Measurements from ENCODE around the gene RAB44. TPM values are rescaled to one million over a fixed set of nuclear protein-coding genes. Genes with fewer than 3 reads are reported as not detected.

Gene RAB44
- total and polyA plus RNA-seq, 8 donors: 0.06 to 0.37 (median 0.15) TPM

DNA sequence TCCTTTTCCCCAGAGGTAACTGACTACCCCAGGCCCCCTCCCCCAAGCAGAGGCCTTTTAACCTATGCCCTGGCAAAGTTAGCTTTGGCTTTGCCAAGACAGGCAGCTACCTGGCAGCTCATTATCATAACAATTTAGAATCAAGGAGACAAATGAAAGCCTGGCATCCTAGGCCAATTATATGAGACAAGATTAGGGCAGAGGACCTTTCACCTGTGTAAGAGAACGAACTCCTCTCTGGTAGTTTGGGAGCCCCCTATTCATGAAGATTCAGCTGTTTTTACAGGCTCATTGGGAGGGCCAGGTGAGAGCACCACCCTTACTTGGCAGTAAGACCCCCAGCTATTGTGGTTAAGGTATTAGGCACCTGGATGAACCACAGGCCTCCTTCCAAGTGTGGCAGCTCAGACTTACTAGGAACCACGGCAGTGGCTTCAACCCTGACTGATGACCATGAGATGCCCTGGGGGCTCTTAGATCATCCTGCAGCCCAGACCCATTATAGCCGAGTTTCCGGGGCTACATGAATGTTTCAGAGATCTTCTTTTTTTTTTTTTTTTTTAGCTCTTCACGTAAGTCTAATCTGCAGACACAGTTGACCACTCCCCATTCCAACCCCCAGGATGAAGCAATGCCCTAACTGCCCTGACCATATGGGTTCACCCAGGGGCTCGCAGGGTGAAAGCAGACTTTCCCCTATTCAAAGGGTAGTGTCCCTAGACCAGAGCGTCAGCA is 56.2 kb downstream of the RAB44 start:
- Histone ChIP-seq H3K4me1 (peaks cover 0 to 66% of the 10 kb centered on the region in 2 donors), H3K36me3 (no peaks in the 10 kb centered on the region), H3K27ac (no peak overlapping the region), H3K9me3 (peaks cover 0 to 8% of the 10 kb centered on the region in 2 donors), H3K27me3 (no peaks in the 10 kb centered on the region), H3K4me3 (no peak overlapping the region)
- intact Hi-C loops (cut with DNase I): loop anchor here in 1 of 2 donors (10.0 kb wide), 1 partner anchor 139 kb away; no protein-coding TSS in a partner anchor
- DNase-seq (no peak), ATAC-seq (no peak)
- TF ChIP-seq, protein P1, sequence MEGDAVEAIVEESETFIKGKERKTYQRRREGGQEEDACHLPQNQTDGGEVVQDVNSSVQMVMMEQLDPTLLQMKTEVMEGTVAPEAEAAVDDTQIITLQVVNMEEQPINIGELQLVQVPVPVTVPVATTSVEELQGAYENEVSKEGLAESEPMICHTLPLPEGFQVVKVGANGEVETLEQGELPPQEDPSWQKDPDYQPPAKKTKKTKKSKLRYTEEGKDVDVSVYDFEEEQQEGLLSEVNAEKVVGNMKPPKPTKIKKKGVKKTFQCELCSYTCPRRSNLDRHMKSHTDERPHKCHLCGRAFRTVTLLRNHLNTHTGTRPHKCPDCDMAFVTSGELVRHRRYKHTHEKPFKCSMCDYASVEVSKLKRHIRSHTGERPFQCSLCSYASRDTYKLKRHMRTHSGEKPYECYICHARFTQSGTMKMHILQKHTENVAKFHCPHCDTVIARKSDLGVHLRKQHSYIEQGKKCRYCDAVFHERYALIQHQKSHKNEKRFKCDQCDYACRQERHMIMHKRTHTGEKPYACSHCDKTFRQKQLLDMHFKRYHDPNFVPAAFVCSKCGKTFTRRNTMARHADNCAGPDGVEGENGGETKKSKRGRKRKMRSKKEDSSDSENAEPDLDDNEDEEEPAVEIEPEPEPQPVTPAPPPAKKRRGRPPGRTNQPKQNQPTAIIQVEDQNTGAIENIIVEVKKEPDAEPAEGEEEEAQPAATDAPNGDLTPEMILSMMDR (IDR thresholded peaks at IDR 0.05): no peak

- TF ChIP-seq, protein P1 (IDR thresholded peaks at IDR 0.05): no peak
- DNase-seq: no peak
- Histone ChIP-seq H3K36me3 (no peaks in the 10 kb centered on the region), H3K27ac (peak overlapping the region in 1 of 2 donors; percentile 77), H3K9me3 (peaks cover 0 to 7% of the 10 kb centered on the region in 2 donors), H3K27me3 (no peaks in the 10 kb centered on the region), H3K4me3 (no peak overlapping the region), H3K4me1 (peaks cover 0 to 72% of the 10 kb centered on the region in 2 donors)
- intact Hi-C loops (cut with DNase I): loop anchor here in 1 of 2 donors (10.0 kb wide), 1 partner anchor 140 kb away; no protein-coding TSS in a partner anchor
- ATAC-seq: no peak
Observed at GRCh38 chr6:36754582-36755434, 57.2 kb downstream of the RAB44 start.

GRCh38 chr6:36755435-36756348 is 58.1 kb downstream of the RAB44 start:
- Histone ChIP-seq H3K4me3 (no peak overlapping the region), H3K4me1 (peaks cover 0 to 72% of the 10 kb centered on the region in 2 donors), H3K9me3 (no peaks in the 10 kb centered on the region), H3K27ac (peak overlapping the region in 1 of 2 donors; percentile 77), H3K36me3 (no peaks in the 10 kb centered on the region), H3K27me3 (no peaks in the 10 kb centered on the region)
- intact Hi-C loops (cut with DNase I): loop anchor here in 1 of 2 donors (10.0 kb wide), 1 partner anchor 141 kb away; no protein-coding TSS in a partner anchor
- no peak for DNase-seq
- ATAC-seq: peak; percentile 2
- TF ChIP-seq, protein P1 (IDR thresholded peaks at IDR 0.05): no peak

DNA sequence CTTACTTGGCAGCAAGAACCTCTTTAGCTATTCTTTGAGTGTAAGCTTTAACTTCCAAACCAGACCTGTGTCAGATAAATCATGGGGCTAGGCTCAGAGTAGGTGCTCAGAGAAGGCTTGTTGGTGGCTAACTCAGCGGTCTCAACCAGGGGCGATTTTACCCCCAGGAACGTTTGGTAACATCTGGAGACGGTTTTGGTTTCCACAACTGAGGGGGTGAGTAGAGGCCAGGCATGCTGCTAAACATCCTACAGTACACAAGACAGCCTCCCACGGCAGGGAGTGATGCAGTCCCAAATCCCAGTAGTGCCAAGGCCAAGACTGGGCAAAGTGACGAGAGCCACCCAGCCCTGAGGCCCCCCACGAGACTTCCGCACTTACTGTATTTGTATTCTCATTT is 59.2 kb downstream of the RAB44 start:
- ATAC-seq: no peak
- TF ChIP-seq, protein P1 (IDR thresholded peaks at IDR 0.05): no peak

More for the DNA sequence above, 59.2 kb downstream of the RAB44 start:
- no peak for DNase-seq
- Histone ChIP-seq H3K9me3 (no peaks in the 10 kb centered on the region), H3K27ac (peak overlapping the region in 1 of 2 donors; percentile 77), H3K4me3 (no peak overlapping the region), H3K36me3 (no peaks in the 10 kb centered on the region), H3K4me1 (peaks cover 0 to 68% of the 10 kb centered on the region in 2 donors), H3K27me3 (no peaks in the 10 kb centered on the region)
- intact Hi-C loops (cut with DNase I): loop anchor here in 1 of 2 donors (10.0 kb wide), 1 partner anchor 142 kb away; no protein-coding TSS in a partner anchor

Measured in left lung (tissue), 10 donors.